ENCODE measurements around the gene TCP11L2. TPM values are rescaled to one million over a fixed set of nuclear protein-coding genes. Genes with fewer than 3 reads are reported as not detected.

TCP11L2 gene
- polyA plus RNA-seq, 1 donor = 12.7 TPM

GRCh38 chr12:106341086-106341877 is 38.7 kb downstream of the TCP11L2 start:
- H3K36me3 ChIP-seq (ENCODE audit: control insufficient read depth, insufficient read depth, low read length) = peaks cover 13% of the 10 kb centered on the region

GRCh38 chr12:106342397-106343213 is 40.1 kb downstream of the TCP11L2 start:
- no peaks in the 10 kb centered on the region for H3K9me3 ChIP-seq (ENCODE audit: control insufficient read depth, low read depth, low read length)
- H3K27me3 ChIP-seq (ENCODE audit: control insufficient read depth, insufficient read depth, low read length) = no peaks in the 10 kb centered on the region
- H3K27ac ChIP-seq (ENCODE audit: low read length) = peak overlapping the region; percentile 34
- peaks cover 14% of the 10 kb centered on the region for H3K36me3 ChIP-seq (ENCODE audit: control insufficient read depth, insufficient read depth, low read length)
- peak; percentile 42 to 73 for DNase-seq
- WGBS (ENCODE audit: insufficient coverage, low lambda C conversion rate) = no CpG with 5 or more reads among the region's 9 CpGs
- H3K4me1 ChIP-seq (ENCODE audit: control insufficient read depth, insufficient read depth, low read length) = peaks cover 10% of the 10 kb centered on the region
- H3K4me3 ChIP-seq (ENCODE audit: low read length) = no peak overlapping the region

More at GRCh38 chr12:106341086-106341877, 38.7 kb downstream of the TCP11L2 start:
- Histone ChIP-seq H3K27ac (ENCODE audit: low read length) (no peak overlapping the region), H3K4me1 (ENCODE audit: control insufficient read depth, insufficient read depth, low read length) (peaks cover 10% of the 10 kb centered on the region), H3K4me3 (ENCODE audit: low read length) (no peak overlapping the region), H3K27me3 (ENCODE audit: control insufficient read depth, insufficient read depth, low read length) (no peaks in the 10 kb centered on the region), H3K9me3 (ENCODE audit: control insufficient read depth, low read depth, low read length) (no peaks in the 10 kb centered on the region)
- WGBS (ENCODE audit: insufficient coverage, low lambda C conversion rate) = no CpG with 5 or more reads among the region's 2 CpGs
- no peak for DNase-seq

- DNase-seq = no peak
- peaks cover 14% of the 10 kb centered on the region for H3K36me3 ChIP-seq (ENCODE audit: control insufficient read depth, insufficient read depth, low read length)
- no peak overlapping the region for H3K4me3 ChIP-seq (ENCODE audit: low read length)
- WGBS (ENCODE audit: insufficient coverage, low lambda C conversion rate) = no CpG with 5 or more reads among the region's 2 CpGs
- no peaks in the 10 kb centered on the region for H3K27me3 ChIP-seq (ENCODE audit: control insufficient read depth, insufficient read depth, low read length)
- H3K9me3 ChIP-seq (ENCODE audit: control insufficient read depth, low read depth, low read length) = no peaks in the 10 kb centered on the region
- peak overlapping the region; percentile 34 for H3K27ac ChIP-seq (ENCODE audit: low read length)
- H3K4me1 ChIP-seq (ENCODE audit: control insufficient read depth, insufficient read depth, low read length) = peaks cover 10% of the 10 kb centered on the region
Observed at GRCh38 chr12:106343214-106343528, 40.6 kb downstream of the TCP11L2 start.

GRCh38 chr12:106344131-106344530 is 41.6 kb downstream of the TCP11L2 start:
- no peaks in the 10 kb centered on the region for H3K27me3 ChIP-seq (ENCODE audit: control insufficient read depth, insufficient read depth, low read length)
- peaks cover 14% of the 10 kb centered on the region for H3K36me3 ChIP-seq (ENCODE audit: control insufficient read depth, insufficient read depth, low read length)
- H3K4me1 ChIP-seq (ENCODE audit: control insufficient read depth, insufficient read depth, low read length) = peaks cover 10% of the 10 kb centered on the region
- WGBS (ENCODE audit: insufficient coverage, low lambda C conversion rate) = 48% methylated on average over 3 of the region's 5 CpGs
- H3K27ac ChIP-seq (ENCODE audit: low read length) = no peak overlapping the region
- no peaks in the 10 kb centered on the region for H3K9me3 ChIP-seq (ENCODE audit: control insufficient read depth, low read depth, low read length)
- no peak overlapping the region for H3K4me3 ChIP-seq (ENCODE audit: low read length)
- DNase-seq = peak; percentile 34 to 69

GRCh38 chr12:106345746-106346145 is 43.2 kb downstream of the TCP11L2 start:
- Histone ChIP-seq H3K9me3 (ENCODE audit: control insufficient read depth, low read depth, low read length) (no peaks in the 10 kb centered on the region), H3K27ac (ENCODE audit: low read length) (no peak overlapping the region), H3K4me3 (ENCODE audit: low read length) (no peak overlapping the region), H3K27me3 (ENCODE audit: control insufficient read depth, insufficient read depth, low read length) (no peaks in the 10 kb centered on the region), H3K36me3 (ENCODE audit: control insufficient read depth, insufficient read depth, low read length) (peaks cover 16% of the 10 kb centered on the region), H3K4me1 (ENCODE audit: control insufficient read depth, insufficient read depth, low read length) (peaks cover 10% of the 10 kb centered on the region)
- peak; percentile 55 to 57 for DNase-seq
- WGBS (ENCODE audit: insufficient coverage, low lambda C conversion rate) = no CpG with 5 or more reads among the region's 5 CpGs

GRCh38 chr12:106348411-106348810 is 45.9 kb downstream of the TCP11L2 start:
- H3K4me1 ChIP-seq (ENCODE audit: control insufficient read depth, insufficient read depth, low read length) = no peaks in the 10 kb centered on the region
- DNase-seq = no peak
- no peaks in the 10 kb centered on the region for H3K9me3 ChIP-seq (ENCODE audit: control insufficient read depth, low read depth, low read length)
- peaks cover 11% of the 10 kb centered on the region for H3K36me3 ChIP-seq (ENCODE audit: control insufficient read depth, insufficient read depth, low read length)
- no peak overlapping the region for H3K4me3 ChIP-seq (ENCODE audit: low read length)
- no peak overlapping the region for H3K27ac ChIP-seq (ENCODE audit: low read length)
- H3K27me3 ChIP-seq (ENCODE audit: control insufficient read depth, insufficient read depth, low read length) = peaks cover 3% of the 10 kb centered on the region
- WGBS (ENCODE audit: insufficient coverage, low lambda C conversion rate) = 75% methylated on average over 2 of the region's 4 CpGs

- no peak overlapping the region for H3K4me3 ChIP-seq (ENCODE audit: low read length)
- peaks cover 3% of the 10 kb centered on the region for H3K27me3 ChIP-seq (ENCODE audit: control insufficient read depth, insufficient read depth, low read length)
- peaks cover 4% of the 10 kb centered on the region for H3K4me1 ChIP-seq (ENCODE audit: control insufficient read depth, insufficient read depth, low read length)
- 80% methylated on average over 1 of the region's 6 CpGs for WGBS (ENCODE audit: insufficient coverage, low lambda C conversion rate)
- H3K36me3 ChIP-seq (ENCODE audit: control insufficient read depth, insufficient read depth, low read length) = peaks cover 2% of the 10 kb centered on the region
- no peak for DNase-seq
- H3K27ac ChIP-seq (ENCODE audit: low read length) = no peak overlapping the region
- H3K9me3 ChIP-seq (ENCODE audit: control insufficient read depth, low read depth, low read length) = no peaks in the 10 kb centered on the region
Observed at GRCh38 chr12:106353175-106353574, 50.6 kb downstream of the TCP11L2 start.

- whole genome bisulfite sequencing (ENCODE audit: insufficient coverage, low lambda C conversion rate) = no CpG with 5 or more reads among the region's 63 CpGs
Observed at GRCh38 chr12:106357549-106358395, 55.2 kb downstream of the TCP11L2 start, which contains the start of gene POLR3B. POLR3B (plus strand) TSS chr12:106357748; CDS start chr12:106357880, 132 bp downstream.

GRCh38 chr12:106358396-106359241 is 56.1 kb downstream of the TCP11L2 start:
- WGBS (ENCODE audit: insufficient coverage, low lambda C conversion rate) = 0% methylated on average over 1 of the region's 17 CpGs

More at GRCh38 chr12:106357549-106358395, 55.2 kb downstream of the TCP11L2 start, which contains the start of gene POLR3B:
- peak; percentile 95 to 98 for DNase-seq
- Histone ChIP-seq H3K27me3 (ENCODE audit: control insufficient read depth, insufficient read depth, low read length) (no peaks in the 10 kb centered on the region), H3K36me3 (ENCODE audit: control insufficient read depth, insufficient read depth, low read length) (no peaks in the 10 kb centered on the region), H3K4me1 (ENCODE audit: control insufficient read depth, insufficient read depth, low read length) (peaks cover 21% of the 10 kb centered on the region), H3K4me3 (ENCODE audit: low read length) (peak within 1 kb of the TSS; percentile 77), H3K9me3 (ENCODE audit: control insufficient read depth, low read depth, low read length) (no peaks in the 10 kb centered on the region), H3K27ac (ENCODE audit: low read length) (peak within 1 kb of the TSS; percentile 96)

More at GRCh38 chr12:106358396-106359241, 56.1 kb downstream of the TCP11L2 start:
- Histone ChIP-seq H3K4me3 (ENCODE audit: low read length) (peak overlapping the region; percentile 77), H3K27ac (ENCODE audit: low read length) (peak overlapping the region; percentile 96), H3K9me3 (ENCODE audit: control insufficient read depth, low read depth, low read length) (no peaks in the 10 kb centered on the region), H3K36me3 (ENCODE audit: control insufficient read depth, insufficient read depth, low read length) (no peaks in the 10 kb centered on the region), H3K27me3 (ENCODE audit: control insufficient read depth, insufficient read depth, low read length) (no peaks in the 10 kb centered on the region), H3K4me1 (ENCODE audit: control insufficient read depth, insufficient read depth, low read length) (peaks cover 21% of the 10 kb centered on the region)
- peak in 1 of 2 donors; percentile 34 for DNase-seq

Measured in large intestine (tissue), 3 donors.